Bronchial epithelial cell (primary cell): ENCODE measurements around the gene FHIT. TPM values are rescaled to one million over a fixed set of nuclear protein-coding genes. Genes with fewer than 3 reads are reported as not detected.

Experiments
- DNase-seq: peaks from one replicate; pipeline ENCODE4 v3.0.0-alpha.2; 2010; ENCODE audit warnings: low read depth
- FAIRE-seq: peaks from 2 replicates; lab custom pipeline; 2011; peaks lifted over from hg19 to GRCh38; lab: Jason Lieb, UNC
- H3K27me3 ChIP-seq: 2 replicates; pipeline ENCODE4 v1.5.1; 2011; ENCODE audit warnings: low read length; ENCODE audit not compliant: control insufficient read depth, insufficient read depth
- H3K36me3 ChIP-seq: 2 replicates; pipeline ENCODE4 v1.5.1; 2011; ENCODE audit warnings: low read length; ENCODE audit not compliant: control insufficient read depth, insufficient read depth
- H3K4me3 ChIP-seq: 2 replicates; pipeline ENCODE4 v1.5.1; 2011; ENCODE audit warnings: mild to moderate bottlenecking, low read depth, low read length, control low read depth
- CTCF ChIP-seq: IDR thresholded peaks from 2 replicates; pipeline ENCODE4 v1.5.1; 2011; ENCODE audit warnings: mild to moderate bottlenecking, moderate library complexity, low read length, control low read depth, inconsistent platforms; ENCODE audit not compliant: insufficient read depth, severe bottlenecking
- total RNA-seq: library from RNA; depleted of rRNA; stranded (reverse); fragments of >200 nt; gene quantifications from 2 replicates; pipeline ENCODE4 v1.2.1, GENCODE V29; 2014

The FHIT gene
- total RNA-seq, 1 donor from 2014 or later = 1.6 TPM

- FAIRE-seq (no peak), DNase-seq (no peak)
- no peak for TF ChIP-seq CTCF
- Histone ChIP-seq H3K36me3 (no peaks in the 10 kb centered on the region), H3K4me3 (no peak overlapping the region), H3K27me3 (no peaks in the 10 kb centered on the region)
Observed at GRCh38 chr3:60955034-60955433, 296.2 kb downstream of the FHIT start.

GRCh38 chr3:60954048-60954447 lies 297.2 kb downstream of the FHIT start:
- H3K27me3 ChIP-seq = no peaks in the 10 kb centered on the region
- H3K4me3 ChIP-seq = no peak overlapping the region
- DNase-seq (peak; percentile 27), FAIRE-seq (no peak)
- H3K36me3 ChIP-seq = no peaks in the 10 kb centered on the region
- no peak for TF ChIP-seq CTCF

- no peak for TF ChIP-seq CTCF
- peak; percentile 20 for DNase-seq
- Histone ChIP-seq H3K27me3 (no peaks in the 10 kb centered on the region), H3K4me3 (no peak overlapping the region), H3K36me3 (no peaks in the 10 kb centered on the region)
- FAIRE-seq = no peak
Observed at GRCh38 chr3:60953351-60953750, 297.9 kb downstream of the FHIT start.

- Histone ChIP-seq H3K4me3 (no peak overlapping the region), H3K27me3 (no peaks in the 10 kb centered on the region), H3K36me3 (no peaks in the 10 kb centered on the region)
- no peak for FAIRE-seq
- no peak for DNase-seq
- no peak for TF ChIP-seq CTCF
Observed at GRCh38 chr3:60952055-60952454, 299.2 kb downstream of the FHIT start.

GRCh38 chr3:60949146-60949545 lies 302.1 kb downstream of the FHIT start:
- no peaks in the 10 kb centered on the region for H3K36me3 ChIP-seq
- FAIRE-seq = no peak
- no peak for TF ChIP-seq CTCF

GRCh38 chr3:60948488-60948887 lies 302.8 kb downstream of the FHIT start:
- DNase-seq = peak; percentile 22
- Histone ChIP-seq H3K36me3 (no peaks in the 10 kb centered on the region), H3K27me3 (no peaks in the 10 kb centered on the region), H3K4me3 (no peak overlapping the region)
- TF ChIP-seq CTCF = peak; percentile 14
- FAIRE-seq = no peak

More at GRCh38 chr3:60949146-60949545, 302.1 kb downstream of the FHIT start:
- H3K27me3 ChIP-seq = no peaks in the 10 kb centered on the region
- DNase-seq = no peak
- H3K4me3 ChIP-seq = no peak overlapping the region
